Measurements from ENCODE around the gene GSTM1.
"Not testable (repeated sequence)": the region's sequence is repeated elsewhere in the genome, so short reads cannot be mapped to it uniquely, and the experiment has no call there.

Gene GSTM1

DNA sequence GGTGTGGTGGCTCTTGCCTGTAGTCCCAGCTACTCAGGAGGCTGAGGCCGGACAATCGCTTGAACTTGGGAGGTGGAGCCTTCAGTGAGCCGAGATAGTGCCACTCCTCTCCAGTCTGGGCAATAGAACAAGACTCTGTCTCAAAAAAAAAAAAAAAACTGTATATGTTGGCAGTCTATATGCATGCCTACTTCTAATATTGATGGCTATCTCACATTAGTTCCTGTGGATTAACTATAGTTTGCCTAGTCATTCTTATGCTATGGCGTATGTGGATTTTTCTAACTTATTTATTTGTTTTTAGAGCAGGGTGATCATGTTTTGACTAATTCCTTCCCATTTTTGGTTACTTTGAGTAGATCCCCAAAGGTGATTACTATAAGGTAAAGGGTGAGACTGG is 9.4 kb downstream of the GSTM1 start:
- DNase-seq (ENCODE audit: low read depth in 2 of 3, low spot score in 1 of 3) = no peak

- DNase-seq (ENCODE audit: low read depth in 2 of 3, low spot score in 1 of 3) = not testable (repeated sequence)
Observed at GRCh38 chr1:109697861-109698260, 10.2 kb downstream of the GSTM1 start.

DNA sequence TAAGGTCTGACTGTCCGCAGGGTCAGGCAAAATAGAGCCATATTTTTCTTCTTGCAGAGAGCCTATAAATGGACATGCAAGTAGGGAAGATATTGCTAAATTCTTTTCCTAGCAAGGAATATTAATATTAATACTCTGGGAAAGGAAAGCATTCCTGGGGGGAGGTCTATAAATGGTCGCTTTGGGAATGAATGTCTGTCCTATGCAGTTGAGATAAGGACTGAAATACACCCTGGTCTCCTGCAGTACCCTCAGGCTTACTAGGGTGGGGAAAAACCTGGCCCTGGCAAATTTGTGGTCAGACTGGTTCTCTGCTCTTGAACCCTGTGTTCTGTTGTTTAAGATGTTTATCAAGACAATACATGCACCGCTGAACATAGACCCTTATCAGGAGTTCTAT is 15.3 kb downstream of the GSTM1 start:
- not testable (repeated sequence) for DNase-seq (ENCODE audit: low read depth in 2 of 3, low spot score in 1 of 3)

- no peak for DNase-seq (ENCODE audit: low read depth in 2 of 3, low spot score in 1 of 3)
Observed at GRCh38 chr1:109704173-109704572, 16.6 kb downstream of the GSTM1 start.

DNA sequence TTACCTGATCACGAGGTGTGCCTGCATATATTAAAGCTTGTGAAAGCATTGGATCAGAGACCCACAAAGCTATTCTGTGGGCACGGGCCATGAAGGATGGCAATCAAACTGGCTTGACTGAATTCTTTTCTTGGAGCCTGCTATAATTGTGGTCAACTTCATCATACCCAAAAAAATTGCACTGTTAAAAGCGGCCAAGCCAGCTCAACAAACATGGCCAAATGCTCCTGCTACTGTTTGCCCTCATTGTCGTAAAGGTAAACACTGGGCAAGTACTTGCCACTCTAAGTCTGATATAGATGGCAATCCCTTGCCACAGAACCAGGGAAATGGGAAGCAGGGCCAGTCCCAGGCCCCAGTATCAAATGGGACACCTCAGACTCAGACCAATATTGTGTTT is 17.8 kb downstream of the GSTM1 start:
- DNase-seq (ENCODE audit: low read depth in 2 of 3, low spot score in 1 of 3) = no peak

- DNase-seq (ENCODE audit: low read depth in 2 of 3, low spot score in 1 of 3) = not testable (repeated sequence)
Observed at GRCh38 chr1:109708949-109709348, 21.3 kb downstream of the GSTM1 start.

GRCh38 chr1:109709822-109710221 is 22.2 kb downstream of the GSTM1 start:
- DNase-seq (ENCODE audit: low read depth in 2 of 3, low spot score in 1 of 3) = not testable (repeated sequence)

GRCh38 chr1:109711593-109712320 is 24.1 kb downstream of the GSTM1 start, which contains the start of gene GSTM5:
GSTM5 (plus strand) TSS chr1:109712251; CDS start chr1:109712313, 62 bp downstream.
- not testable (repeated sequence) for DNase-seq (ENCODE audit: low read depth in 2 of 3, low spot score in 1 of 3)

DNA sequence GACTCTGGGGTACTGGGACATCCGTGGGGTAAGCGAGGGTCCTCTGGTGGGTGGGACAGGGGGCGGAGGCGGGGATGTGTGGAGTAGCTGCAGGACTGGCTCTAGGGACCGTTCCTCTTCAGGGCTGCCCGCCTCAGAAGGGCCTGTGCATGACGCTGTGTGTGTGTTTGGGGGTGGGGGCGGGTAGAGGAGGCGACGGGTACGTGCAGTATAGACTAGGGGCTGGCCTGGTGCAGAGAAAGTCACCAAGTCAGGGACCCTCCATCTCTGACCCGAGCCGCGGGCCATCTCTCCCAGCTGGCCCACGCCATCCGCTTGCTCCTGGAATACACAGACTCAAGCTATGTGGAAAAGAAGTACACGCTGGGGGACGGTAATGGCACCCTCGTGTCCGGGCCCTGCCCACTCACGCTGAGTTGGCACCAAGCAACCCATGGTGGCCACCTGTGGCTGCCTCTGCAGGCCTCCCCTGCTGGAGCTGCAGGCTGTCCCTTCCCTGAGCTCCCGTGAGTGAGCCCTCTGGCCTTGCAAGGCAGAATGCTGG is 24.8 kb downstream of the GSTM1 start:
- DNase-seq (ENCODE audit: low read depth in 2 of 3, low spot score in 1 of 3) = no peak

- no peak for DNase-seq (ENCODE audit: low read depth in 2 of 3, low spot score in 1 of 3)
Observed at GRCh38 chr1:109713636-109714035, 26.0 kb downstream of the GSTM1 start.

GRCh38 chr1:109714661-109715372 is 27.2 kb downstream of the GSTM1 start:
- no peak for DNase-seq (ENCODE audit: low read depth in 2 of 3, low spot score in 1 of 3)

DNA sequence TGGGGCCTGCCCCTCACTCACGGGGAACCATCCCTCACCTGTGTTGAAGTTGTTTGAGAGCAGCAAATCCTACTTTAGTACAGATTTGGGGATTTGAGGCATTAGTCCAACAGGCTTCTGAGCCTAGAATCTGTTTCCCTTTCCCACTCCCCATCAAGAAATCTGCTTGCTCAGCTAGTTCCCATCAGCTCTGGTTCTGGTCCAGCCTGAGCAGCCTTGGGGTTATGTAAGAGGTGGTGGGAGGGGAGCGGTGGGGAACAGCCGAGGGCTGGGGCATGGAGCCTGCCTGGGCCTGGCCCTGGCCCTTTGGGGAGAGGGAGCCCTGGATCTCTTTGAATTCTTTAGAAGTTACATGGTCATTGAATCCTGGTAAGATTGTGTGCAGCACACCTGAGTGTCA is 28.5 kb downstream of the GSTM1 start:
- DNase-seq (ENCODE audit: low read depth in 2 of 3, low spot score in 1 of 3) = no peak

DNA sequence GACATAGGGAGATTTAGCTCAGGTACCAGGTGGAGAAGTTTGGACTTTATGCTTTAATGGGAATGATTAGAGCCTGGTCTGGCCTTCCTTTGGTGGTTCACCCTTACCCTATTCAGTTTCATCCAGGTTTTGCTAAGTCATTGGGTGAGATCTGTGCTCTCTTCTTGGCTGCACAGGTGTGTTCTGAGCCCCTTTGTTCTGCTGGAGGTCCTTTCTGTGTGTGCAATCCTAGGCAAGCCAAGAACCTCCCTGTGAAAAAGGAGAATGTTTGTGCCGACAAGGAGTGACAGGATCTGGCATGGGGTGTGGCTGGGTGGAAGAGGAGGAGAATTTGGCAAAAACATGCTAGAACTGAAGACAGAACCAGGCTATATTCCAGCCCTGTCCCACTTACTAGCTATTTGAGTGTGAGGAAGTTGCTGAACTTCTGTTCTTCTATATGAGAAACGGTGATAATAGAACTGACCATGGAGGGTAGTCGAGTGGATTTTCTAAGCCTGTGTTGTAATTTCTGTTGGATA is 29.0 kb downstream of the GSTM1 start:
- DNase-seq (ENCODE audit: low read depth in 2 of 3, low spot score in 1 of 3) = no peak

- no peak for DNase-seq (ENCODE audit: low read depth in 2 of 3, low spot score in 1 of 3)
Observed at GRCh38 chr1:109717729-109718128, 30.1 kb downstream of the GSTM1 start.

GRCh38 chr1:109718495-109718894 is 30.9 kb downstream of the GSTM1 start:
- no peak for DNase-seq (ENCODE audit: low read depth in 2 of 3, low spot score in 1 of 3)

DNA sequence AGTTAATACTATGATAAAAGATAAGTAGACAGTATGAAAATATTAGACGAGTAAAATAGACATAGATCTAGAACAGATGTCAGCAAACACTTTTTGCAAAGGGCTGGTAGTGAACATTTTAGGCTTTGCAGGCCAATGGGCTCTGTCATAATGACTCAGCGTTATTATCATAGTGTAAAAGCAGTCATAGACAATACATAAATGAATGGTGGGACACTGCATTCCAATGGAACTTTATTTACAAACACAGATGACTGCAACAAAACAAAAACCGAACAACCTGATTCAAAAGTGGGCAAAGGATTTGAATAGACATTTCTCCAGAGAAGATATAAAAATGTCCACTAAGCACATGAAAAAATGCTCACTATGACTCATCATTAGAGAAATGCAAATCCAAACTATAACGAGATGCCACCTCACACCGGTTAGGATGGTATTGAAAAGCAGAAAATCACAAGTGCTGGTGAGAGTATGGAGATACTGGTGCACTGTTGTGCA is 31.8 kb downstream of the GSTM1 start:
- no peak for DNase-seq (ENCODE audit: low read depth in 2 of 3, low spot score in 1 of 3)

GRCh38 chr1:109721042-109721441 is 33.4 kb downstream of the GSTM1 start:
- DNase-seq (ENCODE audit: low read depth in 2 of 3, low spot score in 1 of 3) = no peak

DNA sequence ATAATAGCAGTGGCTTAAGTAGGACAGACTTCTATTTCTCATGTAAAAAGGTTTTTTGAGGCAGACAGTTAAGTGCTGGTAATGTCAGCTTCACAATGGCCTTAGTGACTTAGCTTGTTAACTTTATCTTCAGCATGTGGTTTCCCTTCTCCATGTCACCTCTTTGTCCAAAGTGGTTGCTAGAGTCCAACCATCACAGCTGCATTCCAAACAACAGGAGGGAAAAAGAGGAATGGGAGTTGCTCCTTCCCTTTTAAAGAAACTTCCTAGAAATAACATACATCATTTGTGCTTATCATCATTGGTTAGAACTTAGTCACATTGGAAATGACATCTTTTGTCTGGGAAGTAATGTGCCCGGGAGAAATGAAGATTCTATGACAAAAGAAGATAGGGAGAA is 34.4 kb downstream of the GSTM1 start:
- DNase-seq (ENCODE audit: low read depth in 2 of 3, low spot score in 1 of 3) = no peak

DNA sequence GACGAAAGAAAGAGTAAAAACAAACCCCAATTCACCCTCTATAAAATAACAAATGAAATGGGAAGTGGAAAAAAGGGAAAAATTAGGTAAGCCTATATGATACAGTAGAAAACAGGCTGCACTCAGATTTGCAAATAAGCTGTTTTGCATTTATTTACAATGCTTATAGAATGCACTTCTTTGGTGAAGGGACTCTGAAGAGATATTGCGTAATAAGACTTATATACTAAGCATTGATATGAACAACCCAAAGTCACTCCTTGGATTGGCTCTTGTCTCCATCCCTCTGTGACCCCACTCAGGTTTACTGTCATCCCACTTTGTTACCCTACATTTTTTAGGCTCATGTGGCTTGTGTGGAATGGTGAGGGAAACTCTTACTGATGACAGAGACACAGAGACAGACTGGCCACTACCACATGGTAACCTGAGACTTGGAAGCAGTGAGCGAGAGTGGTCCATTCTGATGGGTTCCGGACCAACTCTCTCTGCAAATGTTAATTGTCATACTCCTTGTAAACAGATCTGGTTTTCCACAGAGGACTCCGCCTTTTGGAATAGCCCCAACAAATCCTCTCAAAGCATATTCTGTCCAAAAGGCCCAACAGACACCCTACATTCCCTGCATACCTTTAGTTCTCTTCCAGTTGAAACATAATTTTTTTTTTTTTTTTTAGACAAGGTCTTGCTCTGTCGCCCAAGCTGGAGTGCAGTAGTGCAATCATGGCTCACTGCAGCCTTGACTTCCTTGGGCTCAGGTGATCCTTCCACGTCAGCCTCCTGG is 35.5 kb downstream of the GSTM1 start:
- no peak for DNase-seq (ENCODE audit: low read depth in 2 of 3, low spot score in 1 of 3)

DNA sequence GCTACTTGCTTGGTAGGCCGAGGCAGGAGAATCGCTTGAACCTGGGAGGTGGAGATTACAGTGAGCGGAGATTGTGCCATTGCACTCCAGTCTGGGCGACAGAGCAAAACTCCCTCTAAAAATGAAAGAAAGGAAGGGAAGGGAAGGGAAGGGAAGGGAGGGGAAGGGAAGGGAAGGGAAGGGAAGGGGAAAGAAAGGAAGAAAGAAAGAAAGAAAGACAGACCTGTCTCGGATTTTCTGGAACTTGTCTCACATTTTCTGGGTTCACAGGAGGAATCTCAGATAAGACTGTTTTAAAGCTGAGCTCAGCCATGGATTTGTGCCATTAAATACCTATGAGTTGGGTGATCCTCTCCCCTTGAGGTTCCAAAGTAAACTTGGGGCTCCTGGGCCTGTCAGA is 37.3 kb downstream of the GSTM1 start:
- DNase-seq (ENCODE audit: low read depth in 2 of 3, low spot score in 1 of 3) = no peak

GRCh38 chr1:109725510-109725909 is 37.9 kb downstream of the GSTM1 start:
- no peak for DNase-seq (ENCODE audit: low read depth in 2 of 3, low spot score in 1 of 3)

Data from stimulated activated CD4-positive, alpha-beta T cell treated with anti-CD3 and anti-CD28 coated beads, Interleukin-12 subunit alpha, Interleukin-12 subunit beta, amount 100 ng/mL, for 48 hours (primary cell).